Mucosa of descending colon (tissue), 3 donors: ENCODE results near the gene DCAF5. TPM values are rescaled to one million over a fixed set of nuclear protein-coding genes. Genes with fewer than 3 reads are reported as not detected.

Source experiments
- ATAC-seq: fragments of 200-7000 bp; cut with Tn5 transposase; one replicate; pipeline ENCODE4 v1.9.1; 2020; ENCODE audit warnings: mild to moderate bottlenecking, moderate library complexity
- DNase-seq, 3 donors: peaks; one replicate each; pipeline ENCODE4 v3.0.0-alpha.2; 2020
- H3K36me3 ChIP-seq: fragments of 200-600 bp; one replicate; pipeline ENCODE4 v1.8.0; 2021; ENCODE audit warnings: low read depth, mild to moderate bottlenecking
- H3K4me1 ChIP-seq: fragments of 200-600 bp; one replicate; pipeline ENCODE4 v1.8.0; 2021; ENCODE audit warnings: low read depth, mild to moderate bottlenecking
- H3K4me3 ChIP-seq: fragments of 200-600 bp; one replicate; pipeline ENCODE4 v1.8.0; 2021; ENCODE audit warnings: mild to moderate bottlenecking
- H3K9me3 ChIP-seq: fragments of 200-600 bp; one replicate; pipeline ENCODE4 v1.8.0; 2021; ENCODE audit warnings: mild to moderate bottlenecking
- intact Hi-C, 2 donors: fragments of 100-400 bp; cut with DNase I in 1 of 2; cut with micrococcal nuclease in 1 of 2; formaldehyde crosslinking; loops; one replicate each; pipeline versions ENCODE4 v1.11.0 to v1.11.1; 2022; cut with DNase I, micrococcal nuclease
- total RNA-seq, 3 donors: library from RNA; stranded (reverse); fragmentation: NEBNext Ultra II Directional in 2 of 3; extraction: Animal tissue kit (Norgen Biotek cat#: 25700) in 2 of 3; gene quantifications; one replicate each; pipeline versions ENCODE4 v1.2.1 to v1.2.4, GENCODE V29; 2021 to 2023
- TF ChIP-seq, protein P1 (sequence below): fragments of 200-600 bp; IDR thresholded peaks from one replicate; pipeline ENCODE4 v1.8.0; 2022; ENCODE audit warnings: antibody characterized with exemption, mild to moderate bottlenecking
- donor health status: DM: no; HTN: no; CAD: no; lungs with moderate emphysema.
- donor health status: DM: no; HTN: no; CAD: no.
- donor health status: DM: no; HTN: yes; CAD: no.

DCAF5 gene
- total RNA-seq, 3 donors from 2014 or later = 36.4 to 71.4 (median 46.9) TPM

DNA sequence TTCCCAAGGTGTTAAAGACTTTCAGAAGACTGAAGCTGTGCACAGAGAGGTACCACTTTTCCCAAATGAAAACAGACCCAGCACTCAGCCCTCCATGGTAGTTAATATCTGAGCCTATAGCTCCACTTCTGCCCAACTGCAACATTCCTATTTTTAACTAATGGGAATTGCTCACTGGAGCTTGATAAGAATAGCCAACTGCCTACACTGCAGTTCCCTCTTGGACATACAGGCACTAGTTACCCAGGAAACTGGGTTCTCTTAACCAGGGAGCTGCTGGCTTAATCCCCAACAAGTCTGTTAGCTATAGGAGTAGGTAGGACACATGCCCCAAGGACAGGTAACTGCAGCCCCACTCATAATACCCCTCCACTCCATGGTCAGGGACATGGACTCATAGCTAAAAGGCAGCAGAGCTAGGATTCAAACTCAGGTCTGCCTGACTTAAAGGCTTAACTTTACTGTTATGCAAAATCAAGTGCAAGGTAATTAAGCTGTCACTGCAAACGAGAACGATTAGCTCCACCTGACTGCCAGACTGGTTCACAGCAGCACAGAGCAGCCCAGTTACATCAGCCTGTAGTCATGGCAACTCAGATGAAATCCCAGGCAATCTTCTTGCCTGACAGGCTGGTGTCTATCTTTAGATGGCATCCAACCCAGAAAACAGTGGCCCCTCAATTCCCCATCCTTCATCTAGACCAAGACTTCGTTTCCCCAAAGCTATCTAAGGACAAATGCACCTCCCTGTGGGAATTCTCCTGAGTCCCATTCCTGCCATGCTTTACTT lies 96.7 kb downstream of the DCAF5 start:
- peaks cover 13% of the 10 kb centered on the region for H3K4me1 ChIP-seq
- intact Hi-C loops = no loop called here
- no peak overlapping the region for H3K4me3 ChIP-seq
- ATAC-seq (peak; percentile 35), DNase-seq (no peak)
- TF ChIP-seq, protein P1, sequence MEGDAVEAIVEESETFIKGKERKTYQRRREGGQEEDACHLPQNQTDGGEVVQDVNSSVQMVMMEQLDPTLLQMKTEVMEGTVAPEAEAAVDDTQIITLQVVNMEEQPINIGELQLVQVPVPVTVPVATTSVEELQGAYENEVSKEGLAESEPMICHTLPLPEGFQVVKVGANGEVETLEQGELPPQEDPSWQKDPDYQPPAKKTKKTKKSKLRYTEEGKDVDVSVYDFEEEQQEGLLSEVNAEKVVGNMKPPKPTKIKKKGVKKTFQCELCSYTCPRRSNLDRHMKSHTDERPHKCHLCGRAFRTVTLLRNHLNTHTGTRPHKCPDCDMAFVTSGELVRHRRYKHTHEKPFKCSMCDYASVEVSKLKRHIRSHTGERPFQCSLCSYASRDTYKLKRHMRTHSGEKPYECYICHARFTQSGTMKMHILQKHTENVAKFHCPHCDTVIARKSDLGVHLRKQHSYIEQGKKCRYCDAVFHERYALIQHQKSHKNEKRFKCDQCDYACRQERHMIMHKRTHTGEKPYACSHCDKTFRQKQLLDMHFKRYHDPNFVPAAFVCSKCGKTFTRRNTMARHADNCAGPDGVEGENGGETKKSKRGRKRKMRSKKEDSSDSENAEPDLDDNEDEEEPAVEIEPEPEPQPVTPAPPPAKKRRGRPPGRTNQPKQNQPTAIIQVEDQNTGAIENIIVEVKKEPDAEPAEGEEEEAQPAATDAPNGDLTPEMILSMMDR = no peak
- no peaks in the 10 kb centered on the region for H3K9me3 ChIP-seq
- H3K36me3 ChIP-seq = peaks cover 12% of the 10 kb centered on the region

DNA sequence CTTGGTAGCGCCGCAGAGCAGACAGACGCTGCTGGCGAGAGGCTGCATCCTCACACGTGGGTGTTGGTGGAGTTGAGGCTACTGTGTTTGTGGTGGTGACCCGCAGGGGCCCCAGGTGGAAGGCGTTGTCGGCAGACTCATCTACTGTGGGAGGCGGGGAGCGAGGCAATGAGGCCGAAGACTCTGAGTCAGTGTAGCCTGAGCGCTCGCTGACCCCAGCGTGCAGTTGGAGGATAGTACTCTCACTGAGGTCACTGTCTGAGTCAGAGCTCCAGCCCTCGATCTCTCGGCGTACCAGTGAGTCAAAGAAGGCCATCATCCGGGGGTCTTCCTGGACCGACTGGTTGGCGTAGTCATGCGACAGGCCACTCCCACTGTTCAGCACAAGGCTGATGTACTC lies 97.8 kb downstream of the DCAF5 start:
- no peak overlapping the region for H3K4me3 ChIP-seq
- no peak for ATAC-seq
- intact Hi-C loops = no loop called here
- H3K9me3 ChIP-seq = no peaks in the 10 kb centered on the region
- DNase-seq = no peak
- H3K36me3 ChIP-seq = peaks cover 12% of the 10 kb centered on the region
- H3K4me1 ChIP-seq = peaks cover 21% of the 10 kb centered on the region
- TF ChIP-seq, protein P1 = no peak

DNA sequence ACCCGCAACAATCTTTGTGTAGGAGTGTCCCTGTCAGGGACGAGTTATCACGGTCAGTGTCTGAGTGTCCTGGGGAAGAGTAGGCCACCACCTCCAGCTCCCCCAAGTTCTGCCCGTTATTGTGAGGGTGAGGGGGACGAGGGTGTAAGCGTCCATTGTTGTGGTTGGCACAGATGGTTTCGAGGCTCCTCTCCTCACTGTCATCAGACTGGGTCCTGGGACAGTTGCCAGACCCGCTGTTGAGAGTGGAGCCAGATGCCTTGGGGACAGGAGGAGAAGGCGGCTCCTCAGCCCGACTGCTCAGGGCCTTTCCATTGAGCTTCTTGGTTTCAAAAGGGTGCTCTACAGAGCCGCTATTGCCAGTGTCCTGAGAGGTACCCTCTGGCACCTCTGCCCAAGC lies 98.9 kb downstream of the DCAF5 start:
- peaks cover 12% of the 10 kb centered on the region for H3K36me3 ChIP-seq
- no peak overlapping the region for H3K4me3 ChIP-seq
- no peak for DNase-seq
- no peak for ATAC-seq
- no peaks in the 10 kb centered on the region for H3K9me3 ChIP-seq
- peaks cover 21% of the 10 kb centered on the region for H3K4me1 ChIP-seq
- TF ChIP-seq, protein P1 = no peak
- intact Hi-C loops = no loop called here

DNA sequence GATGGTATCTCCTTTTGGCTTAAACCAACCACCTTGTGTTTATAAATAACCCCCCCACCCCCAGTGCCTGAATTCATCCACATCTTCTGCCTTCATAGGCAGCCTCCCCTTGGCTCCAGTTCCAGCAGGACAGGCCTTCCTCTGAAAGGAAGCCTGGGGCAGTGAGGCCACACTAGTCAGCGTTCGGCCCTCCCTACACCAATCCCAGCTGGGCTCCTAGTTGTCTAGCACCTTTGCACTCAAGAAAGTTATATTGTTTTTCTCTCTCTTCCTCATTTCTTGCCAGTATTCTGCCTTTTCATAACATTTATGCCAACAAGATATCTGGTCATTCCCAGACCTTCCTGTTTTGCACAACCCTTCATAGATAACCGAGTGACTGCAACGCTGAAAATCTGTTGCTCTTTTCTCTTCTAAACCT lies 100.7 kb downstream of the DCAF5 start:
- DNase-seq (no peak), ATAC-seq (no peak)
- intact Hi-C loops = no loop called here
- TF ChIP-seq, protein P1 = no peak
- no peak overlapping the region for H3K4me3 ChIP-seq
- no peaks in the 10 kb centered on the region for H3K9me3 ChIP-seq
- peaks cover 12% of the 10 kb centered on the region for H3K36me3 ChIP-seq
- H3K4me1 ChIP-seq = peaks cover 16% of the 10 kb centered on the region

DNA sequence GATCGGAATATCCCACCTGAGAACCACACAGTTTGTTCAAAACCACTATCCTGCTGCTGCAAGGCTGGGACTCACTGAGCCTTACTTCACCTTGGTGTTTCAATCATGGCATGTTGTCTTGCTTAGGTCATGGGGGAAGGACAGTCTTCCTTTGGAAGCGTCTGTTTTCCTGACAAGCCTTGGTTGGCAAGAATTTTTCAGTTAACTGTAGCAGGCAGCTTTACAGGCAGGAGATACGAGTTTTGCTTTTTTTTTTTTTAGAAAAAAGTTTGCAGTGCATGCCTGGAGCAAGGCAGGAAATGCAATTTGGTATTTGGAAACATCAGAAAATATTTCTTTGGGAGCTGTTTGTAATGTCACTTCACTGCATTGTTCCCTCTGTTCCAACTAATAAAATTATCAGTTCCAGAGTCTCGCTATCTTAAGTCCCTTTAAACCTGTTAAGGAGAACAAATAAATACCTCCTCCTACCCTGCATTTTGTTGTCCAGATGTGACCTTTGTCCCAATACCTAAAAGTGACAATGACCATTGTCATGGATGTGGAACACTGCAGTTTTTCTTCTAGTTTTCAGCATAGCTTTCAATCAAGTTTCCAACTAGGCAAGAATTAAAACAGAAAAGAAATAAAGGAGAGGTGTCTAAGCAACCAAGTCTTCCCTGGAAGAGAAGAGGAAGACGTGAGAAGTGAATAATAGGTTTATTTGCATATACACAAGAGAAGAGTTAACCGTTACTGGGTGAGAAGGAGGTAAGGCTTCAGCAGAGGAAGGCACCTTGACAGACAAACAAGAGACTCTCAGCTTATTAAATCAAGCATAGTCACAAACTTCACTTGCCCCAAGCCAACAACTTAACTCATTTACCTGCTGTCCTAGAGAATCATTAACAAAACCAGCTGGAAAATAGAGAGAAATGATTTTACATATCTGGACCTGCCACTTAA lies 102.4 kb downstream of the DCAF5 start:
- TF ChIP-seq, protein P1 = no peak
- DNase-seq = no peak
- Histone ChIP-seq H3K36me3 (peaks cover 12% of the 10 kb centered on the region), H3K4me1 (peaks cover 19% of the 10 kb centered on the region), H3K9me3 (no peaks in the 10 kb centered on the region), H3K4me3 (no peak overlapping the region)
- intact Hi-C loops = no loop called here
- ATAC-seq = peak; percentile 23
